Ovary (tissue), 9 donors: Measurements from ENCODE around the gene CHCHD6. TPM values are rescaled to one million over a fixed set of nuclear protein-coding genes. Genes with fewer than 3 reads are reported as not detected.

Experiments used
- DNase-seq, 5 donors: peaks; one replicate each; pipeline ENCODE4 v3.0.0-alpha.2; 2019 to 2020
- H3K27ac ChIP-seq, 2 donors: fragments of 200-600 bp; one replicate each; pipeline versions ENCODE4 v1.5.1 to v1.8.0; 2019 to 2022
- H3K27me3 ChIP-seq: fragments of 200-600 bp; one replicate; pipeline ENCODE4 v1.8.0; 2022
- H3K36me3 ChIP-seq: fragments of 200-600 bp; sonication (generic); one replicate; pipeline ENCODE4 v1.5.1; 2019
- H3K4me1 ChIP-seq: one replicate; pipeline ENCODE4 v1.8.1; 2013; ENCODE audit warnings: mild to moderate bottlenecking, moderate library complexity; ENCODE audit not compliant: insufficient read depth
- H3K4me3 ChIP-seq: fragments of 200-600 bp; sonication (generic); one replicate; pipeline ENCODE4 v1.5.1; 2017
- H3K9me3 ChIP-seq, 2 donors: fragments of 200-600 bp in 1 of 2; sonication (generic) in 1 of 2; one replicate each; pipeline versions ENCODE4 v1.5.1 to v1.8.1; 2013 to 2019; ENCODE audit warnings: mild to moderate bottlenecking in 1 of 2, moderate library complexity in 1 of 2
- EP300 ChIP-seq: sonication (generic); formaldehyde crosslinking; IDR thresholded peaks from one replicate; pipeline ENCODE4 v1.6.1; 2017; ENCODE audit warnings: antibody characterized with exemption
- POLR2A ChIP-seq: fragments of 450-650 bp; IDR thresholded peaks from one replicate; pipeline ENCODE4 v1.6.1; 2017; ENCODE audit warnings: antibody characterized with exemption, mild to moderate bottlenecking, moderate library complexity
- WGBS, 3 donors: extraction: QIAGEN DNeasy Blood & Tissue Kit in 1 of 3; methylation state at CpG; one replicate each; pipeline versions ENCODE4 v1.1.5 to v1.1.7; 2013 to 2017; 5-methylcytosine and 5-hydroxymethylcytosine counted together
- intact Hi-C, 4 donors: fragments of 100-400 bp; cut with DNase I; formaldehyde crosslinking; loops; one replicate each; pipeline versions ENCODE4 v1.11.0 to v1.15.1; 2022 to 2023
- polyA plus RNA-seq, 2 donors: library from polyadenylated mRNA; stranded (reverse); fragments of 200-250 nt in 1 of 2; fragments of 350-450 nt in 1 of 2; fragmentation: Illumina TruSeq in 1 of 2; extraction: RNeasy Lipid Tissue Mini Kit (QIAGEN cat#74804) in 1 of 2; gene quantifications; one replicate each; pipeline ENCODE4 v1.2.3, GENCODE V29; 2013 to 2014
- total RNA-seq, 7 donors: library from RNA; depleted of rRNA in 2 of 7; stranded (reverse); fragments of >200 nt in 2 of 7; fragmentation: NEBNext Ultra II Directional in 3 of 7; extraction: Animal tissue kit (Norgen Biotek cat#: 25700) in 3 of 7; gene quantifications; one replicate each; pipeline versions ENCODE4 v1.1.0 to v1.2.4, GENCODE V29; 2016 to 2023
- TF ChIP-seq, protein P1 (sequence below), 3 donors: fragments of 450-650 bp in 2 of 3; fragments of 200-600 bp in 1 of 3; IDR thresholded peaks; one replicate each; pipeline versions ENCODE4 v1.5.1 to v1.8.0; 2016 to 2022; ENCODE audit warnings: antibody characterized with exemption in 3 of 3, mild to moderate bottlenecking in 1 of 3
- donor health status: DM: no; HTN: no; CAD: no; lungs with moderate emphysema.
- donor health status: DM: no; HTN: no; CAD: no.
- donor health status: Bipolar disorder and iron deficiency.
- donor health status: DM: yes; HTN: yes; CAD: no.
- donor health status: DM: no; HTN: no; CAD: no.
- donor health status: DM: yes; HTN: yes; CAD: no.

CHCHD6 gene
- total and polyA plus RNA-seq, 9 donors = 8.5 to 24.6 (median 19.5) TPM

DNA sequence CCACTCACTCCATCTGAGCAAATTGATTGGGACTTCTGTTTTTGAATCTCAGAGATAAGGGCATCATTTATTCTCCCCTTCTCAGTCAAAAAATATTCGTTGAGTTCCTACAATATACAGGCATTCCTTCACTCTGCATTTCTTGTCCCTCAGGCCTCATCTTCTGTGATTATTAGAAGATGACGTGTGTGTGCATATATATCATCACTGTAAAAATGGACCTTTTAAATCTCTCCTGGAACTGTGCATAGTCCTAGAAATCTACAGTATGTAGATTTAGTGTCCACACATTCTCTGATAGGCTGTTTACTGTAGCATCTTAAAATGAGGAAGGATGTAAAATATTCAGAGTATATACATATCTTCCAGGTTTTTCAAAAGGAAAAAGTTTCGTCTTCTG lies 235.7 kb downstream of the CHCHD6 start:
- no peak overlapping the region for H3K4me3 ChIP-seq
- 82 to 90% (median 86%) methylated on average over 3 of the region's 3 CpGs for WGBS, 3 donors
- TF ChIP-seq EP300 (no peak), POLR2A (no peak)
- TF ChIP-seq, protein P1, sequence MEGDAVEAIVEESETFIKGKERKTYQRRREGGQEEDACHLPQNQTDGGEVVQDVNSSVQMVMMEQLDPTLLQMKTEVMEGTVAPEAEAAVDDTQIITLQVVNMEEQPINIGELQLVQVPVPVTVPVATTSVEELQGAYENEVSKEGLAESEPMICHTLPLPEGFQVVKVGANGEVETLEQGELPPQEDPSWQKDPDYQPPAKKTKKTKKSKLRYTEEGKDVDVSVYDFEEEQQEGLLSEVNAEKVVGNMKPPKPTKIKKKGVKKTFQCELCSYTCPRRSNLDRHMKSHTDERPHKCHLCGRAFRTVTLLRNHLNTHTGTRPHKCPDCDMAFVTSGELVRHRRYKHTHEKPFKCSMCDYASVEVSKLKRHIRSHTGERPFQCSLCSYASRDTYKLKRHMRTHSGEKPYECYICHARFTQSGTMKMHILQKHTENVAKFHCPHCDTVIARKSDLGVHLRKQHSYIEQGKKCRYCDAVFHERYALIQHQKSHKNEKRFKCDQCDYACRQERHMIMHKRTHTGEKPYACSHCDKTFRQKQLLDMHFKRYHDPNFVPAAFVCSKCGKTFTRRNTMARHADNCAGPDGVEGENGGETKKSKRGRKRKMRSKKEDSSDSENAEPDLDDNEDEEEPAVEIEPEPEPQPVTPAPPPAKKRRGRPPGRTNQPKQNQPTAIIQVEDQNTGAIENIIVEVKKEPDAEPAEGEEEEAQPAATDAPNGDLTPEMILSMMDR (IDR thresholded peaks at IDR 0.05) = no peak
- no peaks in the 10 kb centered on the region for H3K4me1 ChIP-seq
- DNase-seq = no peak
- H3K27me3 ChIP-seq = no peaks in the 10 kb centered on the region
- no peaks in the 10 kb centered on the region for H3K9me3 ChIP-seq
- H3K27ac ChIP-seq = no peak overlapping the region
- H3K36me3 ChIP-seq = no peaks in the 10 kb centered on the region
- intact Hi-C loops = no loop called here

- intact Hi-C loops = no loop called here
- no peaks in the 10 kb centered on the region for H3K27me3 ChIP-seq
- no peak overlapping the region for H3K4me3 ChIP-seq
- 93 to 95% (median 94%) methylated on average over 5 of the region's 5 CpGs for WGBS, 3 donors
- no peak overlapping the region for H3K27ac ChIP-seq
- H3K4me1 ChIP-seq = no peaks in the 10 kb centered on the region
- no peaks in the 10 kb centered on the region for H3K9me3 ChIP-seq
- no peaks in the 10 kb centered on the region for H3K36me3 ChIP-seq
- DNase-seq = no peak
- TF ChIP-seq, protein P1 (IDR thresholded peaks at IDR 0.05) = no peak
- TF ChIP-seq EP300 (no peak), POLR2A (no peak)
Observed at GRCh38 chr3:126941721-126942270, 237.8 kb downstream of the CHCHD6 start.

DNA sequence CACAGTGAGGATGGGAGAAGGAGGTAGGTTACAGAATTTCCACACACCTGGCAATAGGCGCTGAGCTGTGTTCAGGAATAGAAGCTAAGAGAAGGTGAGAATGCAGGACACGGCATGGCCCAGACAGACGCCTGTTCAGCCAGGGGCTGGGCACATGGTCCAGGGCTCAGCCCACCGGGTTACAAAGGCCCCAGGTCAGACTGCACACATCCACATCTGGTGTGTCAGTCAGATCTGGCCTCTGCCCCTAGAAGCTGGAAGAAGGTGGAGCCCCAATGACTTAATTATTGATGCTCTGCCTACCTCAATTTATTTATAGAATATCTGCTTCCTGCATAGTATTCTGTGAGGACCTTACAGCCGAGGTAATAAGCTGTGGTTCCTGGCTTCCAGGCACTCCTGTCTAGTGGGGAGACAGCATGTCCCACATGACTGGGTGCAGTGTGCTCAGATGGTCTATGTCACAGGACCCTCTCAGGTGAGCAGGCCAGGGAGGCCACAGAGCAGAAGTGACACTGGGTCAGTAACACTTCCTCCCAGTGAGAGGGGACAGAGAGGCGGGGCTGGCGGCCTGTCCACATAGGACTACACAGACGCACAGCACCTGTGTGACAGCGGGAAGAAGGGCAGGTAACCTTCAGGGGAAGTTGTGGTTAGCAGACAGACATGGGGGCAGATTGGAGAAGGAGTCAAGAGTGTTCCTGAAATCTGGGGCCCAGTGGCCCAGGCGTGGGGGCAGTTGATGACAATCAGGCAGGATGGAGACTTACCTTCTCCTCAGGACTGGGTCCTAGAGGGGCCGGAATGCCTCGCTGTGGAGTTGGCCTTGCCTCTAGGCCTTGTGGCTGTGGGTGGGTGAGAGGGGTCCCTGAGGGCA lies 240.3 kb downstream of the CHCHD6 start:
- WGBS, 3 donors = 92 to 94% (median 93%) methylated on average over 12 of the region's 12 CpGs
- Histone ChIP-seq H3K4me1 (no peaks in the 10 kb centered on the region), H3K36me3 (no peaks in the 10 kb centered on the region), H3K4me3 (no peak overlapping the region), H3K9me3 (no peaks in the 10 kb centered on the region), H3K27ac (no peak overlapping the region), H3K27me3 (no peaks in the 10 kb centered on the region)
- DNase-seq = no peak
- intact Hi-C loops = no loop called here
- TF ChIP-seq EP300 (no peak), POLR2A (no peak)
- TF ChIP-seq, protein P1 (IDR thresholded peaks at IDR 0.05) = no peak

GRCh38 chr3:126945171-126945721 lies 241.2 kb downstream of the CHCHD6 start:
- WGBS, 3 donors = 84 to 87% (median 86%) methylated on average over 17 of the region's 17 CpGs
- TF ChIP-seq, protein P1 (IDR thresholded peaks at IDR 0.05) = no peak
- TF ChIP-seq POLR2A (no peak), EP300 (no peak)
- no peak overlapping the region for H3K27ac ChIP-seq
- H3K27me3 ChIP-seq = no peaks in the 10 kb centered on the region
- intact Hi-C loops = no loop called here
- no peaks in the 10 kb centered on the region for H3K4me1 ChIP-seq
- no peaks in the 10 kb centered on the region for H3K9me3 ChIP-seq
- no peaks in the 10 kb centered on the region for H3K36me3 ChIP-seq
- no peak for DNase-seq
- H3K4me3 ChIP-seq = no peak overlapping the region
